H1 (cell line): ENCODE data around the gene ARHGAP27. TPM values are rescaled to one million over a fixed set of nuclear protein-coding genes. Genes with fewer than 3 reads are reported as not detected.
A peak's percentile ranks its signal among the peaks of the same experiment; 100 is the strongest.

Experiments used
- CTCF ChIA-PET: fragments of 300-600 bp; sonication (Branson Sonifier 250); formaldehyde crosslinking; loops from one replicate; lab custom pipeline; 2021; ENCODE audit not compliant: partially characterized antibody; lab: Charles Lee
- POLR2A ChIA-PET: fragments of 300-600 bp; sonication (Branson Sonifier 250); formaldehyde crosslinking; loops from one replicate; lab custom pipeline; 2021; ENCODE audit warnings: inconsistent platforms; ENCODE audit not compliant: partially characterized antibody; lab: Charles Lee
- DNase-seq, 2 experiments: peaks; one replicate each; pipeline versions ENCODE4 v3.0.0 to v3.0.0-alpha.2; 2010 to 2022; ENCODE audit warnings: low spot score in 2 of 2, low read depth in 1 of 2, mixed read lengths in 1 of 2
- FAIRE-seq: peaks from 2 replicates; lab custom pipeline; 2011; peaks lifted over from hg19 to GRCh38; lab: Jason Lieb, UNC
- H2AFZ ChIP-seq: 2 replicates; pipeline ENCODE4 v1.8.1; 2012; ENCODE audit warnings: low read length, inconsistent platforms
- H2AK5ac ChIP-seq: 2 replicates; pipeline ENCODE4 v1.6.1; 2013; ENCODE audit warnings: low read depth, low read length
- H2BK120ac ChIP-seq: replicated peaks from 2 replicates; pipeline ENCODE3; 2013; ENCODE audit warnings: low read depth, low read length, inconsistent platforms
- H2BK12ac ChIP-seq: 2 replicates; pipeline ENCODE4 v1.6.1; 2013; ENCODE audit warnings: low read depth, low read length
- H2BK15ac ChIP-seq: 2 replicates; pipeline ENCODE4 v1.6.1; 2013; ENCODE audit warnings: low read length
- H2BK20ac ChIP-seq: 2 replicates; pipeline ENCODE4 v1.6.1; 2013; ENCODE audit warnings: low read length
- H2BK5ac ChIP-seq: 2 replicates; pipeline ENCODE4 v1.6.1; 2013; ENCODE audit warnings: low read depth, low read length
- H3K14ac ChIP-seq: 2 replicates; pipeline ENCODE4 v1.6.1; 2013; ENCODE audit warnings: inconsistent platforms; ENCODE audit not compliant: insufficient read length
- H3K18ac ChIP-seq: 2 replicates; pipeline ENCODE4 v1.6.1; 2013; ENCODE audit warnings: low read length; ENCODE audit errors: extremely low read depth
- H3K23ac ChIP-seq: 2 replicates; pipeline ENCODE4 v1.6.1; 2013; ENCODE audit warnings: inconsistent platforms; ENCODE audit not compliant: insufficient read length
- H3K23me2 ChIP-seq: 2 replicates; pipeline ENCODE4 v1.6.1; 2013; ENCODE audit warnings: low read depth, low read length
- H3K27ac ChIP-seq: 2 replicates; pipeline ENCODE4 v1.6.1; 2011; ENCODE audit warnings: low read depth, low read length, inconsistent platforms
- H3K27me3 ChIP-seq, 4 experiments: replicated peaks in 1 of 4; 1 replicate in 1 of 4; 2 replicates in 3 of 4; pipeline versions ENCODE4 v1.6.1 to v1.8.1; 2011 to 2013; ENCODE audit warnings: low read length in 3 of 4, mild to moderate bottlenecking in 3 of 4, inconsistent platforms in 2 of 4, mixed read lengths in 2 of 4, moderate library complexity in 1 of 4; ENCODE audit not compliant: control insufficient read depth in 3 of 4, insufficient read depth in 3 of 4; ENCODE audit errors: extremely low read depth in 1 of 4
- H3K36me3 ChIP-seq, 4 experiments: 2 replicates each; pipeline versions ENCODE4 v1.6.1 to v1.8.1; 2011 to 2013; ENCODE audit warnings: mild to moderate bottlenecking in 4 of 4, low read length in 3 of 4, moderate library complexity in 2 of 4, control low read depth in 1 of 4, inconsistent platforms in 1 of 4; ENCODE audit not compliant: insufficient read depth in 4 of 4, control insufficient read depth in 2 of 4
- H3K4ac ChIP-seq: replicated peaks from 2 replicates; pipeline ENCODE3; 2013; ENCODE audit warnings: low read length, low read depth, mixed read lengths, inconsistent platforms; ENCODE audit not compliant: insufficient read length
- H3K4me1 ChIP-seq, 4 experiments: replicated peaks in 1 of 4; 1 replicate in 1 of 4; 2 replicates in 3 of 4; pipeline versions ENCODE4 v1.6.1 to v1.8.1; 2011 to 2013; ENCODE audit warnings: low read length in 3 of 4, inconsistent platforms in 2 of 4, mixed read lengths in 1 of 4; ENCODE audit not compliant: insufficient read depth in 4 of 4, control insufficient read depth in 3 of 4
- H3K4me2 ChIP-seq, 2 experiments: 2 replicates each; pipeline versions ENCODE4 v1.6.1 to v1.8.1; 2011 to 2013; ENCODE audit warnings: low read depth in 2 of 2, low read length in 2 of 2, control low read depth in 1 of 2, inconsistent platforms in 1 of 2, mild to moderate bottlenecking in 1 of 2; ENCODE audit not compliant: insufficient read depth in 1 of 2
- H3K4me3 ChIP-seq, 4 experiments: fragments of 200-600, 300-600 bp in 1 of 4; sonication (generic), shearing (Covaris generic), sonication (Bioruptor Twin) in 1 of 4; 2 replicates each; pipeline versions ENCODE4 v1.5.1 to v1.8.1; 2011 to 2016; ENCODE audit warnings: low read length in 4 of 4, low read depth in 3 of 4, control low read depth in 2 of 4, inconsistent platforms in 2 of 4, mild to moderate bottlenecking in 2 of 4, mixed read lengths in 1 of 4, moderate library complexity in 1 of 4; ENCODE audit not compliant: insufficient read depth in 2 of 4; ENCODE audit errors: extremely low read depth in 1 of 4
- H3K56ac ChIP-seq: replicated peaks from 2 replicates; pipeline ENCODE3; 2013; ENCODE audit warnings: low read depth, mild to moderate bottlenecking, mixed read lengths, low read length, inconsistent platforms; ENCODE audit not compliant: insufficient read length
- H3K79me1 ChIP-seq: 2 replicates; pipeline ENCODE4 v1.6.1; 2013; ENCODE audit warnings: low read depth, low read length, control low read depth
- H3K79me2 ChIP-seq, 2 experiments: 2 replicates each; pipeline versions ENCODE4 v1.6.1 to v1.8.1; 2012 to 2013; ENCODE audit warnings: low read length in 2 of 2, mild to moderate bottlenecking in 2 of 2, inconsistent platforms in 1 of 2; ENCODE audit not compliant: insufficient read depth in 2 of 2, control insufficient read depth in 1 of 2
- H3K9ac ChIP-seq, 4 experiments: replicated peaks in 1 of 4; 1 replicate in 1 of 4; 2 replicates in 3 of 4; pipeline versions ENCODE4 v1.6.1 to v1.8.1; 2011 to 2013; ENCODE audit warnings: low read depth in 3 of 4, low read length in 3 of 4, control low read depth in 2 of 4, mild to moderate bottlenecking in 2 of 4, moderate library complexity in 2 of 4, inconsistent platforms in 1 of 4; ENCODE audit errors: extremely low read depth in 1 of 4
- H3K9me3 ChIP-seq, 2 experiments: 2 replicates each; pipeline versions ENCODE4 v1.6.1 to v1.8.1; 2012 to 2013; ENCODE audit warnings: mild to moderate bottlenecking in 2 of 2, moderate library complexity in 2 of 2, control low read depth in 1 of 2, inconsistent platforms in 1 of 2, low read depth in 1 of 2, low read length in 1 of 2, mixed read lengths in 1 of 2; ENCODE audit not compliant: insufficient read depth in 2 of 2
- H4K20me1 ChIP-seq, 2 experiments: replicated peaks in 1 of 2; 2 replicates each; pipeline versions ENCODE3 to v1.8.1; 2011 to 2013; ENCODE audit warnings: inconsistent platforms in 2 of 2, low read length in 2 of 2, mild to moderate bottlenecking in 1 of 2; ENCODE audit not compliant: insufficient read depth in 2 of 2, control insufficient read depth in 1 of 2
- H4K5ac ChIP-seq: 2 replicates; pipeline ENCODE4 v1.6.1; 2013; ENCODE audit warnings: low read length, low read depth, mixed read lengths, inconsistent platforms; ENCODE audit not compliant: insufficient read length
- H4K8ac ChIP-seq: 2 replicates; pipeline ENCODE4 v1.8.0; 2013; ENCODE audit warnings: mild to moderate bottlenecking, moderate library complexity, low read length, inconsistent platforms; ENCODE audit not compliant: insufficient read depth; ENCODE audit errors: extremely low read depth
- H4K91ac ChIP-seq: replicated peaks from 2 replicates; pipeline ENCODE3; 2013; ENCODE audit warnings: low read length, mixed read lengths, inconsistent platforms; ENCODE audit not compliant: insufficient read length
- CEBPB ChIP-seq: IDR thresholded peaks from 2 replicates; pipeline ENCODE4 v1.6.1; 2012; ENCODE audit warnings: low read depth, low read length
- FOSL1 ChIP-seq: IDR thresholded peaks from 2 replicates; pipeline ENCODE4 v1.6.1; 2011; ENCODE audit warnings: mild to moderate bottlenecking, low read depth, low read length, moderate library complexity; ENCODE audit not compliant: insufficient read depth
- GTF2F1 ChIP-seq: IDR thresholded peaks from 2 replicates; pipeline ENCODE4 v1.6.1; 2012; ENCODE audit warnings: low read depth, low read length, improper control_type of control experiment, borderline replicate concordance
- KDM5A ChIP-seq: fragments of 200-600 bp; IDR thresholded peaks from 2 replicates; pipeline ENCODE4 v1.7.1; 2012; ENCODE audit warnings: mild to moderate bottlenecking, low read length, inconsistent platforms, mixed read lengths
- MAFK ChIP-seq: IDR thresholded peaks from 2 replicates; pipeline ENCODE4 v1.6.1; 2012; ENCODE audit warnings: low read depth, mild to moderate bottlenecking, improper control_type of control experiment, low read length
- NANOG ChIP-seq: IDR thresholded peaks from 2 replicates; pipeline ENCODE4 v1.6.1; 2011; ENCODE audit warnings: low read length, low read depth, mild to moderate bottlenecking, inconsistent platforms; ENCODE audit not compliant: insufficient read depth, poor library complexity, severe bottlenecking
- POLR2A ChIP-seq, 2 experiments: IDR thresholded peaks; 1 replicate in 1 of 2; 2 replicates in 1 of 2; pipeline ENCODE4 v1.6.1; 2011; ENCODE audit warnings: low read depth in 2 of 2, low read length in 2 of 2, mild to moderate bottlenecking in 2 of 2; ENCODE audit errors: control extremely low read depth in 1 of 2
- RFX5 ChIP-seq: IDR thresholded peaks from 2 replicates; pipeline ENCODE4 v1.6.1; 2011; ENCODE audit warnings: low read depth, low read length, improper control_type of control experiment, borderline replicate concordance
- RNF2 ChIP-seq: fragments of 200-900, 300-1000 bp; sonication (generic); IDR thresholded peaks from 2 replicates; pipeline ENCODE4 v1.7.1; 2016; ENCODE audit warnings: borderline replicate concordance, low read depth, mild to moderate bottlenecking, antibody characterized with exemption, low read length; ENCODE audit not compliant: poor library complexity, severe bottlenecking; ENCODE audit errors: missing control alignments
- SAP30 ChIP-seq: fragments of 300-600 bp; sonication (generic); IDR thresholded peaks from 2 replicates; pipeline ENCODE4 v1.7.1; 2012; ENCODE audit warnings: low read length, moderate library complexity, mild to moderate bottlenecking, inconsistent platforms; ENCODE audit not compliant: insufficient read depth, insufficient replicate concordance
- SP2 ChIP-seq: IDR thresholded peaks from 2 replicates; pipeline ENCODE4 v1.6.1; 2012; ENCODE audit warnings: mild to moderate bottlenecking, low read length, inconsistent platforms
- TBP ChIP-seq: IDR thresholded peaks from 2 replicates; pipeline ENCODE4 v1.6.1; 2011; ENCODE audit warnings: low read depth, low read length, improper control_type of control experiment
- WGBS, 2 experiments: shearing (Covaris generic) in 1 of 2; methylation state at CpG; one replicate each; pipeline versions ENCODE4 v1.1.6 to v1.1.7; 2013 to 2015; ENCODE audit warnings: low lambda C conversion rate in 2 of 2, mixed read lengths in 2 of 2, inconsistent platforms in 1 of 2, low coverage in 1 of 2, missing lambda C conversion rate in 1 of 2; ENCODE audit not compliant: insufficient replicate concordance in 2 of 2, insufficient coverage in 1 of 2, insufficient read length in 1 of 2; ENCODE audit errors: extremely low coverage in 1 of 2, missing lambda C conversion rate in 1 of 2; 5-methylcytosine and 5-hydroxymethylcytosine counted together
- polyA plus RNA-seq, 7 experiments: library from polyadenylated mRNA; depleted of rRNA in 3 of 7; stranded (reverse) in 5 of 7; unstranded in 2 of 7; fragments of >200 nt in 5 of 7; fragments of 200-250 nt in 2 of 7; gene quantifications; 1 replicate in 5 of 7; 2 replicates in 1 of 7; 4 replicates in 1 of 7; pipeline versions ENCODE4 v1.2.1 to v1.2.3, GENCODE V29; 2011 to 2013; ENCODE audit warnings: missing spikeins in 2 of 7, mixed read lengths in 2 of 7
- total RNA-seq: library from RNA; stranded (reverse); fragmentation: NEBNext Ultra II Directional; extraction: Animal tissue kit (Norgen Biotek cat#: 25700); gene quantifications from 2 replicates; pipeline ENCODE4 v1.2.1, GENCODE V29; 2021

The ARHGAP27 gene
- total and polyA plus RNA-seq, 2 of the 8 experiments (the other 6 are each of a cell fraction or from before 2014, with no cell fraction given), result 11.6 to 13.1 TPM

DNA sequence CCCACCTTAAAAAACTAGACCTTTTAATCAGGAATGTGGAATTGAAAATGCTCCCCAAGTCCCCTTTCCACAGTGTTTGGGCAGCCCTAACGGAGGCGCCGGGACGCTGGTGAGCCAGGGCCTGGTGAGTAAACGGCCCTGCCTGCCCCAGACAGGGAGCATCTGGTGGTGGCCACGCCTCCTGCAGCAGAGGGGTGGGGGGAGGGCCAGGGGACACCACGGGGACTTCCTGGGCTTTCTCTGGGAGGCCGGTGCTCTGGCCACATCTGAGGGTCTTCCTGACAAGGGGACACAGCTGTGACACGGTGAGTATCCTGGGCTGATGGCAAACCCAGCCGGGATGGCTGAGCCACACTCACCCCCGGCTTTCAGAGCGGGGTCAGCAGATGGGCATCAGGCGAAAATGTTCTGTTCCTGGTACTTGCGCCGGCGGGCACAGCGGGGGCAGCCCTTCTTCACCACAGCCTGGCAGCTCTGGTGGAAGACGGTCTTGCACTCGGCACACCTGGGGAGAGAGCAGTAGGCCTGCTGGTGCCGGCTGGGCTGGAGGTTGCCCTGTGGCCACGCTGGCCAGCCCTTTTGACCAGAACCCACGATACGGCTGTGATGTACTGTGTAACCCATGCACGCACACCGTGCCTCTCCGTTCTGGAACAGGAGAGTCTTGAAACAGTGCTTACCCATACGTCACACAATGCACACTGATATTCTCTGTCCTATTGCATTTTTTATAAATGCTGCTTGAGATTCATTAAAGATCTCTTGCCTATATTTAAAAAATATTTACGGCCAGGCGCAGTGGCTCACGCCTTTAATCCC, 5.0 kb upstream of the ARHGAP27 start:
- H3K27ac ChIP-seq, result no peak overlapping the region
- H2BK5ac ChIP-seq, result no peak overlapping the region
- no peaks in the 10 kb centered on the region for H3K79me2 ChIP-seq
- H2BK12ac ChIP-seq, result no peak overlapping the region
- peaks cover 0 to 10% (median 7%) of the 10 kb centered on the region in 4 experiments; a peak in 4 of 7 replicates for H3K27me3 ChIP-seq
- no peaks in the 10 kb centered on the region for H3K9me3 ChIP-seq
- no peaks in the 10 kb centered on the region for H3K79me1 ChIP-seq
- 0 out of 2 replicates have a peak overlapping the region, but pooled peaks have one; percentile 23 for H2BK20ac ChIP-seq
- no peak overlapping the region for H2BK120ac ChIP-seq
- H3K9ac ChIP-seq, result no peak overlapping the region
- 81% methylated on average over 28 of the region's 30 CpGs; no CpG with 5 or more reads in 1 of the 2 experiments for WGBS, 2 experiments
- H3K23me2 ChIP-seq, result no peaks in the 10 kb centered on the region; the same call in 1 of the 2 replicates
- peaks cover 3 to 16% (median 9%) of the 10 kb centered on the region in 4 experiments for H3K4me1 ChIP-seq
- 0 out of 2 replicates have a peak overlapping the region, but pooled peaks have one; percentile 12 for H2BK15ac ChIP-seq
- H3K56ac ChIP-seq, result no peak overlapping the region
- H3K4ac ChIP-seq, result no peak overlapping the region
- H2AFZ ChIP-seq, result no peak overlapping the region
- H4K8ac ChIP-seq, result no peak overlapping the region
- no peak overlapping the region for H3K4me2 ChIP-seq
- CTCF ChIA-PET, result no interaction called here
- peaks cover 0 to 2% of the 10 kb centered on the region in 2 experiments for H4K20me1 ChIP-seq
- H3K23ac ChIP-seq, result no peak overlapping the region
- POLR2A ChIA-PET, result interaction anchor here (0.9 kb wide), 1 partner anchor 9 kb away, joined by 5 read pairs; no protein-coding TSS in a partner anchor
- DNase-seq, result no peak
- no peaks in the 10 kb centered on the region for H3K36me3 ChIP-seq
- no peak overlapping the region for H3K14ac ChIP-seq
- no peak overlapping the region for H4K91ac ChIP-seq
- no peak overlapping the region for H4K5ac ChIP-seq
- FAIRE-seq, result no peak
- no peak overlapping the region for H3K18ac ChIP-seq
- H3K4me3 ChIP-seq, result no peak overlapping the region
- no peak overlapping the region for H2AK5ac ChIP-seq
- TF ChIP-seq SAP30 (no peak), NANOG (no peak), KDM5A (no peak), RFX5 (no peak), FOSL1 (no peak), SP2 (no peak), GTF2F1 (no peak), RNF2 (no peak), POLR2A (IDR thresholded peaks at IDR 0.05; ENCODE audit: control extremely low read depth in 1 of 2, low read depth in 2 of 2, low read length in 2 of 2) (no peak), TBP (no peak), MAFK (no peak), CEBPB (no peak)
